ENCODE data around the gene VGLL4. TPM values are rescaled to one million over a fixed set of nuclear protein-coding genes. Genes with fewer than 3 reads are reported as not detected.
"Not testable (repeated sequence)": the region's sequence is repeated elsewhere in the genome, so short reads cannot be mapped to it uniquely, and the experiment has no call there.

Gene VGLL4
- total RNA-seq, 1 donor from 2014 or later = 26.2 TPM

DNA sequence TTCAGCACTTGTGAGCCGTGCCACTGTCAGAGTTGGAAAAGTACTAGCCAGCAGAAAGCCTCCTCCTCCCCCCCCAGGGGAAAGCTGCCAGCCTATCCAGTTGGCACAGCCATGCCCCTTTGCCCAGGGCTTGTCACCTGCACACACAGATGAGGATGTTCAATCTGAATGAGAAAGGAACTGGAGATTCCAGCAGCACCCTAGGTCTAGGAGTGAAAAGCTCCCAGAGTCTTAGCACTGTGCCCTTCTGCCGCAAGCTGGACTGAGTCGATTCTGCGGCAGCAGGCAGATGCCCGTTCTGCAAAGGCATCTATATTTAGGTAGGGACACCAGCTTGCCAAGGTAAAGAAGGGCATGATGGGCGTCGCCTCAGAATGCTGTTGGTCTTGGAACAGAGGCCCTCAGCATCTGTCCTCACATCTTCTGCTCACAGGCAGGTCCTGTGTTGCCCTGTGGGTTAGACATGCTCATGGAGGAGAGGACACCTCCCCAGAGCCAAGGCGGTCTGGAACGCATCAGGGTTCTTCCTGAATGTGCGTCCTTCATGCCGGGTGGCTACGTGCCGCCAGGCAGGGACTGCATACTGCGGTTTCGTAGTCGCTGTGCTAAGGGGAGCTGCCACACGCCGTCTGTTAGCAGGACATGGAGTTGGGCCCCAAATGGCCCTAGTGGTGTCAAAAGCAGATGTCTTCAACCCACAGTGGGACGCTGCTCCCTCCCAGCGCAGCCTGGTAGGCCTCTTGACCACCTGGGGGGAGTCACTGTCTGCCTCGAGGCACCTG lies 109.5 kb downstream of the VGLL4 start:
- DNase-seq = peak; percentile 52
- peak; percentile 85 for ATAC-seq
- intact Hi-C loops (cut with micrococcal nuclease) = loop anchor here (10.0 kb wide), 1 partner anchor 149 kb away; no protein-coding TSS in a partner anchor

- intact Hi-C loops (cut with micrococcal nuclease) = loop anchor here (10.0 kb wide), 1 partner anchor 148 kb away; no protein-coding TSS in a partner anchor
- ATAC-seq = no peak
- DNase-seq = no peak
These were observed 110.8 kb downstream of the VGLL4 start for GRCh38 chr3:11532931-11533391.

- DNase-seq (peak; percentile 79), ATAC-seq (peak; percentile 76)
These were observed 113.5 kb downstream of the VGLL4 start for GRCh38 chr3:11530153-11530721.

GRCh38 chr3:11529281-11529680 lies 114.4 kb downstream of the VGLL4 start:
- intact Hi-C loops (cut with micrococcal nuclease) = no loop called here
- DNase-seq (no peak), ATAC-seq (no peak)

More at GRCh38 chr3:11530153-11530721, 113.5 kb downstream of the VGLL4 start:
- intact Hi-C loops (cut with micrococcal nuclease) = loop anchor here (10.0 kb wide), 1 partner anchor 145 kb away; no protein-coding TSS in a partner anchor

GRCh38 chr3:11526121-11526520 lies 117.6 kb downstream of the VGLL4 start:
- DNase-seq; intact Hi-C loops (cut with micrococcal nuclease); ATAC-seq: not testable (repeated sequence)

DNA sequence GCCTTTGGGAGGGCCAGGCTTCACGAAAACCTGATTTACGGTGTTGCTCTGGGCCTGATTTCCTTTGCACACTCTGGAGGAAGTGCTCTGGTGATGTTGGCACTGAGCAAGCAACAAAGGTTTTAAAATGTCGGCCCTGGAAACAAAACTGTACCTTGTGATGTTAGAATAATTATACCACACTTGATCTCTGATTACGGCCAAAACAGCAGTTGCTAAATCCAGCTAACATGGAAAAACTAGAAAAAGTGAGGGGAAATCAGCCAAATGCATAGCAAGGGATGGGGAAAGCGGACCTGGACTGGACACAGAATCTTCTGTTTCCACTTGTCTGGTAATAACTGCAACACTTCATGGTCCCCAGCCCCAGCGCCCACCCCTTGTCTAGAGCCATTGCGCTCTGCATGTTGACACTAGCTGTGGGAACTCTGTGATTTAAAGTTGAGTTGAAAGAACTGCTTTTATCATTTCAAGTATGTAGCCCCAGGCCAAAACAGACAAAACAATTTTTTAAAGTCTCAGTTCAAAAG lies 120.1 kb downstream of the VGLL4 start:
- intact Hi-C loops (cut with micrococcal nuclease) = no loop called here
- DNase-seq (no peak), ATAC-seq (no peak)

DNA sequence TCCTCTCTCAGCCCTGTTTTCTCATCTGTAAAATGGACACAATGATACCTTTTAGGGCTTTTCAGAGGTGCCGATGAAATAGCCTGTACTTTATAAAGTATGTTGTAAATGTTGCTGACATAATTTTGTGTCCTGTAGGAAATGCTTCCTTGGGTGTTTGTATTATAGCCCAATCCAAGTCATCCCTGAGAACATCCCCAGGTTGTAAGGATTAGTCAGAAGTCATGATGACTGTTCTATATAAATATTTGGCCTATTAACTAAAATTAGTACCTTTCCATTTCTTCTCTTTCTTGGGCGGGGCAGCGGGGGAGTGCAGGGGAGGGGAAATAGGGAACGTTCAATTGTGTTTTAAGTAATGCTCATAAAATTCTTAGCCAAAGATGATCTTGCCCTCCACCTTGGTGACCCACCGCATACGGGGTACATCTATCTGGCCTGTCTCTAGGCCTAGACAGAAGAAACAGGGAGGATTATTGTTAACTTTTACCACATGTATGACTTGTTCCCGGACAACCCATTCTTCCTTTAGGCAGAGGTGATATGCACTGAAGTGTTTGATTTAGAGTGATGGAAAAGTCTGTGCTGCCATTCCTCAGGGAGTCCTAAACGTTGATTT lies 120.7 kb downstream of the VGLL4 start:
- intact Hi-C loops (cut with micrococcal nuclease) = no loop called here
- ATAC-seq = no peak
- DNase-seq = no peak

DNA sequence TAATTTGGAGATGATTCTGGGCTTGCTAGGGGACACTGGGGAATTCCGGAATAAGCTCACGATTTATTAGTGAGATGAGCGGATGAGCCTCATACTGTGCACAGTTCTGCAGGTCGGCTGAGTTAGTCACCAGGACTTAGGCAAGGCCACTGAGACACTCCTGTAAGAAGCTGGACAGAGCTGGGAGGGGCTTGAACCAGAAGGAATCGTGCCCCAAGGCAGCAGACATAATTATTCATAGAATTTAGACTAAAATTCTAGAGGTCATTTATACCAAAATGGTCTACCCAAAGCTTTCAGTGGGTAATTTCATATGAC lies 121.4 kb downstream of the VGLL4 start:
- DNase-seq (no peak), ATAC-seq (no peak)
- intact Hi-C loops (cut with micrococcal nuclease) = no loop called here

GRCh38 chr3:11521167-11521566 lies 122.5 kb downstream of the VGLL4 start:
- intact Hi-C loops (cut with micrococcal nuclease) = no loop called here
- no peak for ATAC-seq
- DNase-seq = no peak

DNA sequence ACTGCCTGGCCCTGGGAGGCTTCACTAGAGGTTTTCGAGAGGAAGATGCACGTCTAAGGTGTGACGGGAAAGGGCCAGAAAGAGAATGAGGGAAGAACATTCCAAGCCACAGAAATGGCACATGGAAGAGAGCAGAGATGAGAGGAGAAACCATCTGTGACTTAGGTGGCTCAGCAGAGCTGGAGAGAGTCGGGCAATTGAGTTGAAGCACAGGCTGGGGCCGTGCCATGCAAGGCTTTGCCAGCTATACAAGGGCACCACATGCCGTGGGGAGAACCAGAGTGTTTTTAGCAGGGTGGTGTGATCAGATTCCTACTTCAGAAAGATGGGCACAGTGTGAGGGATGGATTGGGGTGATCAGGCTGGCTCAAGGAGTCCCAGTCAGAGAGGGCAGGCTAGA lies 126.1 kb downstream of the VGLL4 start:
- DNase-seq (no peak), ATAC-seq (no peak)
- intact Hi-C loops (cut with micrococcal nuclease) = no loop called here

GRCh38 chr3:11514191-11514821 lies 129.4 kb downstream of the VGLL4 start:
- ATAC-seq (peak; percentile 77), DNase-seq (no peak)
- intact Hi-C loops (cut with micrococcal nuclease) = no loop called here

DNA sequence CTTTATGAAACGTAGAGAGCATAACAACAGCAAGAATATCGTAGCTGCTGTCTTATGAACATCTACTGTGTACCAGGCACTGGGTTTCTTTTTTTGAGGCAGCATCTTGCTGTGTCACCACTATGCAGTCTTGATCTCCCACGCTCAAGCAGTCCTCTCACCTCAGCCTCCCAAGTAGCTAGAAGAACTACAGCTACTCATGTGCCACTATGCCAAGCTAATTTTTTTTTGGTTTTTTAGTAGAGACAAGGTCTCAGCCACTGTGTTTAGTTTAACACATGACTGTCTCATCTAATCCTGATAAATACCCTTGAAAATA lies 129.9 kb downstream of the VGLL4 start:
- intact Hi-C loops (cut with micrococcal nuclease) = no loop called here

GRCh38 chr3:11513125-11513816 lies 130.4 kb downstream of the VGLL4 start:
- peak; percentile 60 for DNase-seq
- intact Hi-C loops (cut with micrococcal nuclease); ATAC-seq: not testable (repeated sequence)

More for the DNA sequence above, 129.9 kb downstream of the VGLL4 start:
- DNase-seq = no peak
- ATAC-seq = peak; percentile 19

GRCh38 chr3:11511606-11512005 lies 132.1 kb downstream of the VGLL4 start:
- DNase-seq; ATAC-seq; intact Hi-C loops (cut with micrococcal nuclease): not testable (repeated sequence)

DNA sequence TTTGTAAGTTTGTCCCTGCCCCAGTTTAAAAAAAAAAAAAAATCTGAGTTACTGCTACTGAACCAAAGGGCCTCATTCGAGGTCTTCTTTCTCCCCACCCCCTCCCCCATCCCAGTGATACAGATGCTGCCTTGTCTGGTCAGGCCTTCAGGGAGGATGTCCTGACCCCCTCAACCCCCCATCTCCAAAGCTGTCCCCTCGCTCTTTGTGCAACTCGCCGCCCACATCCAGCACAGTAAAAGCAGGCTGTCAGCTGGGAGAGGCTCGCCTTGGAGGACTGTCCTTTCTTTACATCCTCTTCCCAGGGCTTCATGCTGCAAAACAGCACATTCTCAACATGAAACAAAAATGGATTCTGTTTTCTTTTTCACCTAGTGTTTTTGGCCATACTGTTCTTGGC lies 133.4 kb downstream of the VGLL4 start:
- intact Hi-C loops (cut with micrococcal nuclease) = no loop called here
- DNase-seq (no peak), ATAC-seq (no peak)

DNA sequence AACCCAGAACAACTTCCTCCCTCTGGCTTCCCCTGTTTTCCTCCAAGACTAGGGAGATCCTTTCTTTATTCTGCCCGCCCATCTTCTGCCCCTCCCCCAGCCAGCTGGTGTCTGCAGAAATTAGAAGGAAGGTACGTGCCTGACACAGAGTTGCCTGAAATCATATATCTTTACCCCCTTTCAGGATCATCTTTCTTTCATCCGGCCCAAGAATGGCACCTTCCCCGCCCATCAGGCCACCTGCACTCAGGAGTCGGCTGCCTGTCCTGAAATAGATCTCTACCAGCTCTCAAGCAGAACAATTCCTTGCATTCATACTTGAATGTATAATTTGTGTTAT lies 133.7 kb downstream of the VGLL4 start:
- peak; percentile 2 for ATAC-seq

GRCh38 chr3:11509173-11510000 lies 134.3 kb downstream of the VGLL4 start:
- ATAC-seq = peak; percentile 94
- peak; percentile 79 for DNase-seq
- intact Hi-C loops (cut with micrococcal nuclease) = no loop called here

More for the DNA sequence above, 133.7 kb downstream of the VGLL4 start:
- DNase-seq = peak; percentile 48
- intact Hi-C loops (cut with micrococcal nuclease) = no loop called here

Data from left ventricle myocardium superior (tissue), 1 donor.